PC-9 (cell line): Measurements from ENCODE around the gene LYSMD4. TPM values are rescaled to one million over a fixed set of nuclear protein-coding genes. Genes with fewer than 3 reads are reported as not detected.

Source experiments
- BruUV-seq: library from RNA; stranded (reverse); fragments of 400-500 nt; replicated peaks from 2 replicates; lab custom pipeline; 2021; lab: Mats Ljungman, UMichigan
- CTCF ChIA-PET: fragments of 300-600 bp; sonication (Branson Sonifier 250); formaldehyde crosslinking; loops from one replicate; lab custom pipeline; 2022; ENCODE audit warnings: antibody characterized with exemption; lab: Charles Lee
- POLR2A ChIA-PET: fragments of 300-600 bp; sonication (Branson Sonifier 250); formaldehyde crosslinking; loops from one replicate; lab custom pipeline; 2022; ENCODE audit warnings: antibody characterized with exemption; ENCODE audit not compliant: unreplicated experiment; lab: Charles Lee
- DNase-seq, 2 experiments: peaks; one replicate each; pipeline versions ENCODE4 v3.0.0 to v3.0.0-alpha.2; 2015 to 2022; ENCODE audit warnings: mixed read lengths in 1 of 2
- H2AFZ ChIP-seq: fragments of 200-600 bp; sonication (generic); 2 replicates; pipeline ENCODE4 v1.8.1; 2017; ENCODE audit warnings: antibody characterized with exemption
- H3F3A ChIP-seq: fragments of 200-600 bp; sonication (generic); 2 replicates; pipeline ENCODE4 v1.8.1; 2017; ENCODE audit warnings: antibody characterized with exemption, mild to moderate bottlenecking, low read depth; ENCODE audit not compliant: insufficient read depth
- H3K27ac ChIP-seq: fragments of 200-600 bp; sonication (generic); 2 replicates; pipeline ENCODE4 v1.6.1; 2016; ENCODE audit warnings: mixed run types
- H3K27me3 ChIP-seq: fragments of 200-600 bp; sonication (generic); 2 replicates; pipeline ENCODE4 v1.6.1; 2016; ENCODE audit warnings: low read depth, mixed run types; ENCODE audit not compliant: insufficient read depth
- H3K36me3 ChIP-seq: fragments of 200-600 bp; sonication (generic); 2 replicates; pipeline ENCODE4 v1.6.1; 2016; ENCODE audit warnings: low read depth, mixed run types
- H3K4me1 ChIP-seq: fragments of 200-600 bp; sonication (generic); replicated peaks from 2 replicates; pipeline ENCODE4 v1.6.1; 2016; ENCODE audit warnings: mixed run types; ENCODE audit not compliant: insufficient read depth
- H3K4me2 ChIP-seq: fragments of 200-600 bp; sonication (generic); 2 replicates; pipeline ENCODE4 v1.6.1; 2017; ENCODE audit warnings: mixed run types
- H3K4me3 ChIP-seq: fragments of 200-600 bp; sonication (generic); 2 replicates; pipeline ENCODE4 v1.6.1; 2016; ENCODE audit warnings: mixed run types
- H3K79me2 ChIP-seq: fragments of 200-600 bp; sonication (generic); 2 replicates; pipeline ENCODE4 v1.6.1; 2017; ENCODE audit warnings: low read depth, mixed run types
- H3K9me2 ChIP-seq: fragments of 200-600 bp; sonication (generic); 2 replicates; pipeline ENCODE4 v1.8.1; 2017; ENCODE audit warnings: mild to moderate bottlenecking; ENCODE audit not compliant: insufficient read depth
- H3K9me3 ChIP-seq: fragments of 200-600 bp; sonication (generic); 2 replicates; pipeline ENCODE4 v1.8.1; 2016; ENCODE audit warnings: low read depth; ENCODE audit not compliant: insufficient read depth
- H4K20me1 ChIP-seq: fragments of 200-600 bp; sonication (generic); 2 replicates; pipeline ENCODE4 v1.8.1; 2017; ENCODE audit not compliant: insufficient read depth
- CTCF ChIP-seq: fragments of 200-600 bp; sonication (generic); conservative IDR thresholded peaks from 2 replicates; pipeline ENCODE4 v1.6.1; 2017; ENCODE audit warnings: mixed run types, antibody characterized with exemption, mild to moderate bottlenecking, moderate library complexity
- EZH2 ChIP-seq: fragments of 200-600 bp; sonication (generic); IDR thresholded peaks from 2 replicates; pipeline ENCODE4 v1.8.0; 2017; ENCODE audit warnings: antibody characterized with exemption, low read depth
- intact Hi-C: fragments of 100-400 bp; cut with micrococcal nuclease; formaldehyde crosslinking; loops from one replicate; pipeline ENCODE4 v1.10.0; 2022; ENCODE audit not compliant: unreplicated experiment
- total RNA-seq: library from RNA; stranded (reverse); gene quantifications from 2 replicates; pipeline ENCODE4 v1.2.3, GENCODE V29; 2021

Gene LYSMD4
- total RNA-seq, 1 experiment from 2014 or later = 5.7 TPM

DNA sequence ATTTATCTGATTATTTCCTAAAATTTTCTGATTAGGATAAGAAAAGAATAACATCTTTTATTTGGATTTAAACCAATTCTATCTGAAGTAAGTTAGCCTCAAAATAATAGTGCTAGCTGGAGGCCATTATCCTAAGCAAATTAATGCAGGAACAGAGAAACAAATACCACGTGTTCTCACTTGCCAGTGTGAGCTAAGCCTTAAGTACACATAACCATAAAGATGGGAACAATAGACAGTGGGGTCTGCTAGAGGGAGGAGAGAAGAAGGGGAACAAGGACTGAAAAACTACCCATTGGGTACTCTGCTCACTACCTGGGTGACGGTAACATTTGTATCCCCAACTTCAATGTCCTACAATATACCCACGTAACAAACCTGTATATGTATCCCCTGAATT, 31.3 kb upstream of the LYSMD4 start:
- H2AFZ ChIP-seq = no peak overlapping the region
- H3K27me3 ChIP-seq = no peaks in the 10 kb centered on the region
- TF ChIP-seq CTCF = no peak
- TF ChIP-seq EZH2 = no peak
- intact Hi-C loops = no loop called here
- no peak overlapping the region for H3K27ac ChIP-seq
- H4K20me1 ChIP-seq = no peaks in the 10 kb centered on the region
- BruUV-seq = no TSS peak
- no peaks in the 10 kb centered on the region for H3K9me3 ChIP-seq
- no peak for DNase-seq
- no peaks in the 10 kb centered on the region for H3F3A ChIP-seq
- H3K79me2 ChIP-seq = no peaks in the 10 kb centered on the region
- no peak overlapping the region for H3K4me2 ChIP-seq
- H3K4me1 ChIP-seq = no peaks in the 10 kb centered on the region
- POLR2A ChIA-PET = no interaction called here
- H3K36me3 ChIP-seq = no peaks in the 10 kb centered on the region
- H3K9me2 ChIP-seq = no peaks in the 10 kb centered on the region
- CTCF ChIA-PET = no interaction called here
- H3K4me3 ChIP-seq = no peak overlapping the region

DNA sequence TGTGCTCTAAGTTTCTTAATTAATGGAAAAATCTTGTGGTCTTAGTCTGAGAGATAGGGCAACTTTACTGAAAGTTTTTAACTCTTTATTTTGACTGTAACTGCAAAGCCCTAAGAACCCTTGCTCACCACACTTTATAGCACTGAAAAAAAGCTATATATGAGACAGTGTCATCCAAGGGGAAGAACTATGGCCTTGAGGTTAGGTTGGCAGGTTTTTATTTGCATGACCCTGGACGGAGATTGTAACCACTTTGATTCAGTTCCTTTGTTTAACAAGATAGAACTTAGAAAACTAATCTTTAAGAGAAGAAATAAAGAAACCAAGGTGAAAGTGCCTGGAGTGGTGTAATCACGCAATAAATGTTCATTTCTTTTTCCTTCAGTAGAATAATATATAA, 30.6 kb upstream of the LYSMD4 start:
- H2AFZ ChIP-seq = no peak overlapping the region
- no TSS peak for BruUV-seq
- no peaks in the 10 kb centered on the region for H3K9me3 ChIP-seq
- H3K4me1 ChIP-seq = no peaks in the 10 kb centered on the region
- H3K4me3 ChIP-seq = no peak overlapping the region
- no peak for TF ChIP-seq CTCF
- no peak for TF ChIP-seq EZH2
- no peak for DNase-seq
- H3K79me2 ChIP-seq = no peaks in the 10 kb centered on the region
- H3K27ac ChIP-seq = no peak overlapping the region
- ChIA-PET CTCF (interaction anchor here (0.7 kb wide), 1 partner anchor 491 kb away, joined by 5 read pairs; no protein-coding TSS in a partner anchor), POLR2A (no interaction called here)
- H4K20me1 ChIP-seq = no peaks in the 10 kb centered on the region
- no peaks in the 10 kb centered on the region for H3K36me3 ChIP-seq
- intact Hi-C loops = no loop called here
- no peaks in the 10 kb centered on the region for H3F3A ChIP-seq
- H3K4me2 ChIP-seq = no peak overlapping the region
- no peaks in the 10 kb centered on the region for H3K27me3 ChIP-seq
- no peaks in the 10 kb centered on the region for H3K9me2 ChIP-seq

DNA sequence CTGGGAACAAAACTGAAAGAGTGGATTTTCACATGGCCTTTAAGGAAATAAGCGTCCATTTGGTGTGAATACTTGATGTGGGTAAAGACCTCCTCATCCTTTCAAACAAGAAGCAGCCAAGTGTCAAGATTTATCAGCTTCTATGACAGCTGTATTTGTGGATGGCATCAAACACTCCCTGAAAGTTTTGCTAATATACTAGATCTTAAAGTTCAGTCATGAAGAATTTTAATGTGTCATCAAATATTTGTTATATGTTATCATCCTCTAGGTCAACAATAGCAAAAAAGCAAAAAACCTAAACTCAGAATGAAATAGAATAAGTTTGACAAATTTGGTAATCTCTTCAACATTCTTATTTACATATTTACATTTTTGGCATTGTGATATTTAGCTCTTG, 29.1 kb upstream of the LYSMD4 start:
- CTCF ChIA-PET = no interaction called here
- no peaks in the 10 kb centered on the region for H3K27me3 ChIP-seq

More for the DNA sequence above, 29.1 kb upstream of the LYSMD4 start:
- Histone ChIP-seq H3K9me3 (no peaks in the 10 kb centered on the region), H3K4me2 (no peak overlapping the region), H3K9me2 (no peaks in the 10 kb centered on the region), H3K4me1 (no peaks in the 10 kb centered on the region), H2AFZ (no peak overlapping the region), H3F3A (no peaks in the 10 kb centered on the region), H3K36me3 (no peaks in the 10 kb centered on the region), H4K20me1 (no peaks in the 10 kb centered on the region), H3K79me2 (no peaks in the 10 kb centered on the region), H3K4me3 (no peak overlapping the region), H3K27ac (no peak overlapping the region)
- no TSS peak for BruUV-seq
- DNase-seq = no peak
- intact Hi-C loops = no loop called here
- POLR2A ChIA-PET = no interaction called here
- TF ChIP-seq CTCF (no peak), EZH2 (no peak)
